Measurements from ENCODE around the gene UGT3A2.

DNA sequence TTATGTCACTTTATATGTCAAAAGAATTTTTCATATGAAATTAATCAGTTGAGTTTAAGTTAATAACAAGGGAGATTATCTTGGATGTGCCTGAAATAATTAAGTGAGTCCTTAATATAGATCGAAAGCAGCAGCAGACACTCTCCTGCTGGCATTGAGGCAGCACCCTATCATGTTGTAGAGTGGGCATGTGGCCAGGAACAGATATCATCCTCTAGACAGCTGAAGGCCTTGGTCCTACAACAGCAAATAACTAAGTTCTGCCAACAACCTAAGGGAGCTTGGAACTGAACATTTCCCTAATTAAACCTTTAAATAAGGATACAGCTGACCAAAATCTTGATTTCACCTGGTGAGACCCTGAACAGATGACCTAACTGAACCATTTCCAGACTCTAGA is 49.7 kb downstream of the UGT3A2 start:
- no peak for TF ChIP-seq CTCF (IDR thresholded peaks at IDR 0.05)
- TF ChIP-seq POLR2A (IDR thresholded peaks at IDR 0.05): no peak

Data from Peyer's patch (tissue), 4 donors.